Measurements from ENCODE around the gene SOCS1. TPM values are rescaled to one million over a fixed set of nuclear protein-coding genes. Genes with fewer than 3 reads are reported as not detected.
"Not testable (repeated sequence)": the region's sequence is repeated elsewhere in the genome, so short reads cannot be mapped to it uniquely, and the experiment has no call there.

The SOCS1 gene
- total and polyA plus RNA-seq, 10 donors: 7.7 to 50.8 (median 21.8) TPM

GRCh38 chr16:11301645-11302501, 45.9 kb upstream of the SOCS1 start:
- Histone ChIP-seq H3K36me3 (no peaks in the 10 kb centered on the region), H3K27me3 (replicated peaks in 1 of 7) (no peaks in the 10 kb centered on the region), H3K27ac (no peak overlapping the region), H3K4me1 (peaks cover 15 to 66% (median 41%) of the 10 kb centered on the region in 6 donors), H3K4me3 (no peak overlapping the region), H3K9me3 (no peaks in the 10 kb centered on the region)
- TF ChIP-seq CTCF (IDR thresholded peaks at IDR 0.05 in 8 of 11, conservative IDR thresholded peaks at IDR 0.05 in 3 of 11) (no peak), POLR2AphosphoS5 (IDR thresholded peaks at IDR 0.05) (no peak)
- intact Hi-C loops (cut with DNase I; ENCODE audit: low total_unique reads): no loop called here
- DNase-seq: no peak
- WGBS, 5 donors: 67 to 81% (median 71%) methylated on average over 4 of the region's 4 CpGs

- Histone ChIP-seq H3K9me3 (no peaks in the 10 kb centered on the region), H3K27ac (no peak overlapping the region), H3K4me1 (peaks cover 16 to 63% (median 47%) of the 10 kb centered on the region in 6 donors), H3K4me3 (no peak overlapping the region), H3K27me3 (replicated peaks in 1 of 7) (no peaks in the 10 kb centered on the region), H3K36me3 (no peaks in the 10 kb centered on the region)
- WGBS, 5 donors: 87 to 96% (median 91%) methylated on average over 7 of the region's 7 CpGs
- TF ChIP-seq CTCF (IDR thresholded peaks at IDR 0.05 in 8 of 11, conservative IDR thresholded peaks at IDR 0.05 in 3 of 11) (no peak), POLR2AphosphoS5 (IDR thresholded peaks at IDR 0.05) (no peak), POLR2A (IDR thresholded peaks at IDR 0.05) (no peak)
- DNase-seq: no peak
- intact Hi-C loops (cut with DNase I; ENCODE audit: low total_unique reads): no loop called here
These were observed 44.5 kb upstream of the SOCS1 start for GRCh38 chr16:11300560-11300892.

GRCh38 chr16:11299865-11300559, 44.0 kb upstream of the SOCS1 start:
- Histone ChIP-seq H3K27ac (peak overlapping the region in 1 of 8 donors; percentile 60), H3K27me3 (replicated peaks in 1 of 7) (no peaks in the 10 kb centered on the region), H3K9me3 (no peaks in the 10 kb centered on the region), H3K4me1 (peaks cover 16 to 61% (median 43%) of the 10 kb centered on the region in 6 donors), H3K4me3 (no peak overlapping the region), H3K36me3 (no peaks in the 10 kb centered on the region)
- DNase-seq: no peak
- TF ChIP-seq POLR2AphosphoS5 (IDR thresholded peaks at IDR 0.05): no peak
- no peak for TF ChIP-seq POLR2A (IDR thresholded peaks at IDR 0.05)
- TF ChIP-seq CTCF (IDR thresholded peaks at IDR 0.05 in 8 of 11, conservative IDR thresholded peaks at IDR 0.05 in 3 of 11): no peak
- 68 to 81% (median 69%) methylated on average over 4 to 6 of the region's 6 CpGs for WGBS, 5 donors
- intact Hi-C loops (cut with DNase I; ENCODE audit: low total_unique reads): no loop called here

GRCh38 chr16:11298950-11299547, 43.0 kb upstream of the SOCS1 start:
- 70 to 76% (median 71%) methylated on average over 13 of the region's 13 CpGs for WGBS, 5 donors
- H3K27ac ChIP-seq: peak overlapping the region in 2 of 8 donors; percentile 60

More at GRCh38 chr16:11298950-11299547, 43.0 kb upstream of the SOCS1 start:
- DNase-seq; H3K36me3 ChIP-seq; H3K9me3 ChIP-seq; H3K27me3 ChIP-seq (replicated peaks in 1 of 7); intact Hi-C loops (cut with DNase I; ENCODE audit: low total_unique reads); H3K4me3 ChIP-seq: not testable (repeated sequence)
- H3K4me1 ChIP-seq: peaks cover 16 to 61% (median 39%) of the 10 kb centered on the region in 6 donors
- peak in 1 of 3 donors; percentile 7 for TF ChIP-seq POLR2AphosphoS5 (IDR thresholded peaks at IDR 0.05)
